Osteoblast (primary cell): ENCODE data around the gene ZNF692. TPM values are rescaled to one million over a fixed set of nuclear protein-coding genes. Genes with fewer than 3 reads are reported as not detected.
A peak's percentile ranks its signal among the peaks of the same experiment; 100 is the strongest.

Experiments
- DNase-seq: peaks from one replicate; pipeline ENCODE4 v3.0.0; 2011; ENCODE audit warnings: low spot score, mixed read lengths; ENCODE audit not compliant: insufficient read length; ENCODE audit errors: missing footprints
- H2AFZ ChIP-seq: 2 replicates; pipeline ENCODE4 v1.6.0; 2011; ENCODE audit warnings: mild to moderate bottlenecking, low read length
- H3K27ac ChIP-seq: 2 replicates; pipeline ENCODE4 v1.5.1; 2011; ENCODE audit warnings: mild to moderate bottlenecking, low read depth, low read length, moderate library complexity
- H3K27me3 ChIP-seq: 2 replicates; pipeline ENCODE4 v1.6.0; 2012; ENCODE audit warnings: mild to moderate bottlenecking, control low read depth, inconsistent platforms, low read length, moderate library complexity; ENCODE audit not compliant: insufficient read depth
- H3K36me3 ChIP-seq: 2 replicates; pipeline ENCODE4 v1.5.1; 2011; ENCODE audit warnings: mild to moderate bottlenecking, low read length, control low read depth, moderate library complexity; ENCODE audit not compliant: insufficient read depth
- H3K4me1 ChIP-seq: 2 replicates; pipeline ENCODE4 v1.5.1; 2011; ENCODE audit warnings: mild to moderate bottlenecking, low read length, control low read depth, moderate library complexity; ENCODE audit not compliant: insufficient read depth
- H3K4me2 ChIP-seq: 2 replicates; pipeline ENCODE4 v1.6.0; 2011; ENCODE audit warnings: mild to moderate bottlenecking, low read length; ENCODE audit not compliant: insufficient read depth
- H3K4me3 ChIP-seq: fragments of 200-600 bp; sonication (generic); 3 replicates; pipeline ENCODE4 v1.5.1; 2012; ENCODE audit warnings: mild to moderate bottlenecking, low read length, inconsistent platforms; ENCODE audit not compliant: insufficient read depth
- H3K79me2 ChIP-seq: 2 replicates; pipeline ENCODE4 v1.6.0; 2012; ENCODE audit warnings: mild to moderate bottlenecking, low read length, control low read depth, inconsistent platforms; ENCODE audit not compliant: insufficient read depth
- H3K9me3 ChIP-seq: 2 replicates; pipeline ENCODE4 v1.5.1; 2011; ENCODE audit warnings: low read depth, low read length, control low read depth
- H4K20me1 ChIP-seq: 2 replicates; pipeline ENCODE4 v1.6.0; 2012; ENCODE audit warnings: mild to moderate bottlenecking, low read length, control low read depth; ENCODE audit not compliant: insufficient read depth
- total RNA-seq: library from RNA; depleted of rRNA; stranded (reverse); fragments of >200 nt; gene quantifications from 2 replicates; pipeline ENCODE4 v1.2.3, GENCODE V29; 2012
- TF ChIP-seq, protein P1 (sequence below): IDR thresholded peaks from 2 replicates; pipeline ENCODE4 v1.5.1; 2011; ENCODE audit warnings: mild to moderate bottlenecking, low read depth, low read length, moderate library complexity; ENCODE audit errors: extremely low read depth

Gene ZNF692, protein sequence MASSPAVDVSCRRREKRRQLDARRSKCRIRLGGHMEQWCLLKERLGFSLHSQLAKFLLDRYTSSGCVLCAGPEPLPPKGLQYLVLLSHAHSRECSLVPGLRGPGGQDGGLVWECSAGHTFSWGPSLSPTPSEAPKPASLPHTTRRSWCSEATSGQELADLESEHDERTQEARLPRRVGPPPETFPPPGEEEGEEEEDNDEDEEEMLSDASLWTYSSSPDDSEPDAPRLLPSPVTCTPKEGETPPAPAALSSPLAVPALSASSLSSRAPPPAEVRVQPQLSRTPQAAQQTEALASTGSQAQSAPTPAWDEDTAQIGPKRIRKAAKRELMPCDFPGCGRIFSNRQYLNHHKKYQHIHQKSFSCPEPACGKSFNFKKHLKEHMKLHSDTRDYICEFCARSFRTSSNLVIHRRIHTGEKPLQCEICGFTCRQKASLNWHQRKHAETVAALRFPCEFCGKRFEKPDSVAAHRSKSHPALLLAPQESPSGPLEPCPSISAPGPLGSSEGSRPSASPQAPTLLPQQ
- 9.1 and 12.3 TPM in 2 replicates for total RNA-seq

DNA sequence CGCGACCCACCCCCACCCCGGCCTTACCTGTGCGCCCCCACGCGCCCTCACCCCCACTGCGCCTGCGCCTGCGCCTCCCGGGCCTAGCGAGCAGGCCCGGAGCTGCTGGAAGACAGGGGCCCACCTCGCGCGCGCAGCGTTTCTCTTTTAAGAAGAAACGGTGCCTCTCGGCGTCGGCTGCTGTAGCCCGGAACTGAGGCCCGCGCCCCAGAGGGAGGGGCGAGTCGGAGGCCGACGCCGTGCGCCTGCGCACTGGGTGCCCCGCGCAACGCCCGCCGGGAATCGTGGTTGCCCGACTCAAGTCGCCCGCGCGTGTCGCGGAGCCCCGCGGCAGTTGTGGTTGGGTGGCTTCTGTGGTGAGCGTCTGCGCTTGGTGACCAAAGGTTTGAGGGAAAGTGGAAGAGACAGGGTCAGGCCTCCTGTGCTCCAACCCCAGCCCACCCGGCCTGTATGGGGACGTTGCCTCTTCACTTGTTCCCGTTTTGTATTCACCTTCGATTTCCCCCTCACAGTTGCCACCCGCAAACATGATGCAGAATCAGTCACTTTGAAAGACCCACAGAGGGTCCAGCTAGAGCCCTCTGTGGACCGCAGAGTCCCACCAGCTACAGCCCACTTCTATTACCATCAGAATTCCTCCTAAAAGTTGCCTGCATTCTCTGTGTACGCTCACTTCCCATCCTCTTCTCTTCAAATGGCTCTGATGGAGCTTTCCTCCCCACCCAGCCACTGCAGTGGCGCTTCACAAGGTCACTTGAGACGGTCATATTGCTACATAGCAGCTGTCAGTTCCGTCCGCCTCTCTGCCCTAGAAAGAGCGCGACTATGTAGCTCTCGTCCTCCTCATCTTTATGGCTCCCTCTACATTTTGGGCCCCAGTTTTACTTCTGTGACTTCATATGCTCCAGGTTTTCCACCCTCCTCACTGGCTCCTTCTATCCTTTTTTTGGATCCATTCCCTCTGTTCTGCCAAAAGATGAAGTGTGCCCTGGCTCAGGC, at the start of gene ZNF692:
Gene ZNF692, minus strand, starts transcription at position 195 of the 999 bp plus-strand sequence. CDS start 776 bp downstream, outside the sequence.
- H3K36me3 ChIP-seq = peaks cover 16% of the 10 kb centered on the region
- peak within 1 kb of the TSS; percentile 75 for H3K27ac ChIP-seq
- peak; percentile 100 for DNase-seq
- H3K4me2 ChIP-seq = peak within 1 kb of the TSS; percentile 99
- H3K79me2 ChIP-seq = peaks cover 16% of the 10 kb centered on the region
- peak within 1 kb of the TSS; percentile 87 for H3K4me3 ChIP-seq
- no peaks in the 10 kb centered on the region for H3K27me3 ChIP-seq
- no peaks in the 10 kb centered on the region for H4K20me1 ChIP-seq
- no peaks in the 10 kb centered on the region for H3K9me3 ChIP-seq
- TF ChIP-seq, protein P1, sequence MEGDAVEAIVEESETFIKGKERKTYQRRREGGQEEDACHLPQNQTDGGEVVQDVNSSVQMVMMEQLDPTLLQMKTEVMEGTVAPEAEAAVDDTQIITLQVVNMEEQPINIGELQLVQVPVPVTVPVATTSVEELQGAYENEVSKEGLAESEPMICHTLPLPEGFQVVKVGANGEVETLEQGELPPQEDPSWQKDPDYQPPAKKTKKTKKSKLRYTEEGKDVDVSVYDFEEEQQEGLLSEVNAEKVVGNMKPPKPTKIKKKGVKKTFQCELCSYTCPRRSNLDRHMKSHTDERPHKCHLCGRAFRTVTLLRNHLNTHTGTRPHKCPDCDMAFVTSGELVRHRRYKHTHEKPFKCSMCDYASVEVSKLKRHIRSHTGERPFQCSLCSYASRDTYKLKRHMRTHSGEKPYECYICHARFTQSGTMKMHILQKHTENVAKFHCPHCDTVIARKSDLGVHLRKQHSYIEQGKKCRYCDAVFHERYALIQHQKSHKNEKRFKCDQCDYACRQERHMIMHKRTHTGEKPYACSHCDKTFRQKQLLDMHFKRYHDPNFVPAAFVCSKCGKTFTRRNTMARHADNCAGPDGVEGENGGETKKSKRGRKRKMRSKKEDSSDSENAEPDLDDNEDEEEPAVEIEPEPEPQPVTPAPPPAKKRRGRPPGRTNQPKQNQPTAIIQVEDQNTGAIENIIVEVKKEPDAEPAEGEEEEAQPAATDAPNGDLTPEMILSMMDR = no peak
- peak within 1 kb of the TSS; percentile 100 for H2AFZ ChIP-seq
- H3K4me1 ChIP-seq = peaks cover 33% of the 10 kb centered on the region

DNA sequence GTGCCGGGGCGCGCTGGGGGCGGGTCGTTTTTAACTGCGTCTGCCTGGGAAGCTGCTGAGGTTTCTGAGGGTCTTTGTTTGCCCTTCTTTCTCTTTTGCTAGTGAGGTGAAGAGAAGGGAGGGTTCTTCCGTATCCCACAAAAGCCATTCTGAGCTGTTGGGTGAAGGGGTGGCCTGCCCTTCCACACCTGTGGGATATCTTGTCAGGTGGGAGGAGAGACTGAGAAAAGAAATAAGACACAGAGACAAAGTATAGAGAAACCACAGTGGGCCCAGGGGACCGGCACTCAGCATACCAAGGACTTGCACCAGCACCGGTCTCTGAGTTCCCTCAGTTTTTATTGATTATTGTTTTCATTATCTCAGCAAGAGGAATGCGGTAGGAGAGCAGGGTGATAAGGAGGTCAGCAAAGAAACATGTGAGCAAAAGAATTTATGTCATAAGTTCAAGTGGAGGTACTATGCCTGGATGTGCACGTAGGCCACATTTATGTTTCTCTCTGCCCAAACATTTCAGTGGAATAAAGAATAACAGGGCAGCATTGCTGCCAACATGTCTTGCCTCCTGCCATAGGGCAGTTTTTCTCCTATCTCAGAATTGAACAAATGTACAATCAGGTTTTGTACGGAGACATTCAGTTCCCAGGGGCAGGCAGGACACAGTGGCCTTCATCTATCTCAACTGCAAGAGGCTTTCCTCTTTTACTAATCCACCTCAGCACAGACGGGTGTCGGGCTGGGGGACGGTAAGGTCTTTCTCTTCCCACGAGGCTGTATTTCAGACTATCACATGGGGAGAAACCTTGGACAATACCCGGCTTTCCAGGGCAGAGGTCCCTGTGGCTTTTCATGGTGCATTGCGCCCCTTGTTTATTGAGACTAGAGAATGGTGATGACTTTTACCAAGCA, 48.1 kb upstream of the ZNF692 start:
- Histone ChIP-seq H4K20me1 (no peaks in the 10 kb centered on the region), H3K4me2 (peak overlapping the region; percentile 98), H2AFZ (peak overlapping the region; percentile 88), H3K36me3 (no peaks in the 10 kb centered on the region), H3K9me3 (no peaks in the 10 kb centered on the region), H3K27ac (peak overlapping the region; percentile 88), H3K79me2 (peaks cover 21% of the 10 kb centered on the region), H3K4me1 (peaks cover 13% of the 10 kb centered on the region), H3K4me3 (peak overlapping the region; percentile 72), H3K27me3 (peaks cover 2% of the 10 kb centered on the region)
- DNase-seq = no peak
- TF ChIP-seq, protein P1 = no peak

DNA sequence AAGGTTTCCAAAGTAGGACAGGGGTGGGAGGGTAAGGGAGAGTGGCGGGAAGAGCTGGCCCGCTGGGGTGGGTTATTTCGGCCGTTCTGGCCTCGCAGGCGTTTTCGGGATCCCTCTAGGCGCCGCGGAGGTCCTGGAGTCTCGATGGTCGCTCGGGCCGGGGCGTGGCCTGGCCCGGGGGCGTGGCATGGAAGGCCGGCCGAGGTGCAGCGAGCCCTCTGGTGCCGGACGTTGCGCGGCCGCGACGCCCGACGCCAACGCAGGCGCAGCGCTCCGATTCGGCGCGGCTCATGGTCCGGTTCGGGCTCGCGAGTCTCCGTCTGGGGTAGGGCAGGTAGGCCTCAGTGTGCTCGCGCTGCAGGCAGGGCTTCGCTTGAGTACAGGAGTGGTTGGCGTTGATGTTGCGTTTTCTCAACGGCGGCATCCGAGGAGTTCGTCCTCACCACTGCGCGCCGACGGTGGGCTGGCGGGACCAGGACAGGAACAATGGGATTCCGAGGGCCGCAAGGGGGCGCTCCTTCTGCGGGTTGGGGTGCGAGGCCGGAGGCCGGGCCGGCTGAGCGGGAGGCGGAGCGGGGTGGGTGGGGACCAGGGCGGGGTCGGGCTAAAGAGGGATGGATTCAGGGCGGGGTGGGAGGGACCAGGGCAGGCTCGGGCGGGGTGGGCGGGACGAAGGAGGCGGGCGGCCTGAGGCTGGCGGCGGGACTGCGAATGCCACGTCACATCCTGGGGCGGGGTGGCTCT, 47.3 kb upstream of the ZNF692 start, which contains the start of gene PGBD2:
Gene PGBD2, plus strand, starts transcription at position 227 of the 744 bp plus-strand sequence. CDS start 7,628 bp downstream, outside the sequence.
- peak; percentile 98 for DNase-seq
- no peaks in the 10 kb centered on the region for H4K20me1 ChIP-seq
- H3K27ac ChIP-seq = peak within 1 kb of the TSS; percentile 88
- no peaks in the 10 kb centered on the region for H3K36me3 ChIP-seq
- H3K79me2 ChIP-seq = peaks cover 21% of the 10 kb centered on the region
- H3K4me2 ChIP-seq = peak within 1 kb of the TSS; percentile 98
- peaks cover 13% of the 10 kb centered on the region for H3K4me1 ChIP-seq
- H3K27me3 ChIP-seq = peaks cover 6% of the 10 kb centered on the region
- H2AFZ ChIP-seq = peak within 1 kb of the TSS; percentile 100
- TF ChIP-seq, protein P1 = peak; percentile 55
- no peaks in the 10 kb centered on the region for H3K9me3 ChIP-seq
- H3K4me3 ChIP-seq = peak within 1 kb of the TSS; percentile 91
